Posterior vena cava (tissue), 2 donors: ENCODE data around the gene NXPH1. TPM values are rescaled to one million over a fixed set of nuclear protein-coding genes. Genes with fewer than 3 reads are reported as not detected.

Experiments used
- DNase-seq: peaks from one replicate; pipeline ENCODE4 v3.0.0-alpha.2; 2020; ENCODE audit warnings: low spot score
- intact Hi-C, 2 donors: fragments of 100-400 bp; cut with DNase I; formaldehyde crosslinking; loops; one replicate each; pipeline versions ENCODE4 v1.14.1 to v1.14.2; 2022 to 2023
- total RNA-seq, 2 donors: library from RNA; stranded (reverse); fragmentation: NEBNext Ultra II Directional; extraction: Animal tissue kit (Norgen Biotek cat#: 25700); gene quantifications; one replicate each; pipeline ENCODE4 v1.2.1, GENCODE V29; 2021
- donor health status: DM: yes; HTN: yes; CAD: no.
- donor health status: DM: yes; HTN: yes; CAD: no.

NXPH1 gene
- total RNA-seq, 2 donors from 2014 or later = not detected

DNA sequence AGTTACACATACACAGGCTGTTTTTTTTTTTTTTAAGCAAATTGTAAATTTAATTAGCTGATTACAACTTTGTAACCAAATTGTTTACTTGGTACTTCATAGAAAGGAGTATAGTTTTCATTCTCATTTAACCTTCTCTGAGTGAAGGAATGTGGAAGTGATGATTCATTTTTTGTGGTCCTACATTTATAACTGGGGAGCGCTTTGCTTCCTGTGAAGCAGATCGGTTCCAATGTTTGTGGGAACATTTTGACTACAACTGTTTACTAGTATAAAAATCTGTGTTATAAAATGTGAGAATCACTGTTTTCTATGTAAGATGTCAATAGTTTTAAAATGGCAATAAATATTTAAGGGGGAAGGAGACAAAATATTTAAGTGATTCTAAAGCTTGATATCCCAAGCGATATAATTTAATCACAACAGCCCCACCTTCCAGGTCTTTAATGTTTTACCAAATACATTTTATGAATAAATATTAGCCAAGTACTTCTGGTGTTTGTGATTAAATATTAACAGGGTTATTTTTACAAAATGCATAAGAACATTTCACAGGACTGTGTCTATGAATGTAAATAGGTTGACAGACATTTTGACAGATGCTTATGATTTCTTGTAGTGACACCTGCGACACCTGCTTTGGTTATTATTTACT, 57.1 kb downstream of the NXPH1 start:
- DNase-seq = no peak

DNA sequence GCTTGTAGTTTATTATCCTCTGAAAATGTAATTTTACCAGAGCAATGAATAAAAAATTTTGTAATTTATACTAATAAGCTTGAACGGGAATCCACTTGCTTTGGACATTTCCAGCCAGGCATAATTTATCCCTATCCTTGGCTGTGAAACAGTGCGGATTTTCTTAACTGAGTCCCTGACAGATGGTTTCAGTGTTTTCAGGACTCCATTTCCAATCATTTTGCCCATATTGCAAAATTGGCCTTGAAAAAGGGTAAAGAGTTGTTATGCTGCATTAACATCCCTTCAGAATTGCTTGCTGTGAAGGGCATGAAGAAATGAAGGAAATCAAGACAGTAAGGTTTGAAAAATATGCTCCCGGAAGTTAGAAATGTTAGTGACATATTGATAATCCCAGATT, 57.7 kb downstream of the NXPH1 start:
- no peak for DNase-seq
- intact Hi-C loops = no loop called here

More for the DNA sequence above, 57.1 kb downstream of the NXPH1 start:
- intact Hi-C loops = no loop called here

DNA sequence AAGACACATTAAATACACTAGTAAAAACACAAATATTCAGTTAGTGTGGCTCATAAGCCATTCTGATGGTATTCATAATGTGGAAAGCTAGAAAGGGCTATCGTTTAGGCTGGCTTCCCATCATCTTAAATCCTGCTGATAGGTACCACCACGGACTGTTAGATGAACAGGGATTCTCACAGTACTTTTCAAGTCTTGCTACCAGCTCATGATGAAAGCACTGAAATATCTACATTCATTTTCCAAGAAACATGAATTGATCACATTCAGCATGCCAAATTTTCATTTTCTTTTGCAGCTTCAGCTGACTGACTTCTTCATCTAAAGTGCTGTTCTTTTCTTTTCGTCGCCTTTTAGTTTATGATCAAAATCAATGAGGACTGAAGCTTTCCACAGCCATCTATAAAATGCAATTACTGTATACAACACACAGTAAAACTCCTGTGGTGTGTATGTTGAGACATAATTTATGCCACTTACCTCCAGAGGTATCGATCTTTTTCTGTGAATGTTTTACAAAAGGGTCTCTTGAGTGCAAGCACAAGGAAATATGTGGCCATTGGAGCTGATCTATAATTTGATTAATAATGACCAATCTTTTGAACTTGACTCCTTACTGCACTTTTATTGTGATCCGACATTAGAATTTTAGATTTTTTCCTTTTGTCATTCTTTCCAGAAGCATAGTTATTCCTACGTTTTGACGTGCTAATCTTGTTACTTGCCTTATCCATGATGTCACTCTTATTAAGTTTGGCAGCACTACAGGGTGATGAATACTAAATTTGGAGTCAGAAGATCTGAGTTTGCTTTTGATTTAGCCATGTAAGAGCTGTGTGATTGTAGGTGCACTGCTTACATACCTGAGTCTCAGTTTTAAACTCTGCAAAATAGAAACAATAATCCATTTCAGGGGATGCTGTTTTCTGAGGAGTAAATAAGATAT, 58.4 kb downstream of the NXPH1 start:
- DNase-seq = no peak
- intact Hi-C loops = no loop called here

DNA sequence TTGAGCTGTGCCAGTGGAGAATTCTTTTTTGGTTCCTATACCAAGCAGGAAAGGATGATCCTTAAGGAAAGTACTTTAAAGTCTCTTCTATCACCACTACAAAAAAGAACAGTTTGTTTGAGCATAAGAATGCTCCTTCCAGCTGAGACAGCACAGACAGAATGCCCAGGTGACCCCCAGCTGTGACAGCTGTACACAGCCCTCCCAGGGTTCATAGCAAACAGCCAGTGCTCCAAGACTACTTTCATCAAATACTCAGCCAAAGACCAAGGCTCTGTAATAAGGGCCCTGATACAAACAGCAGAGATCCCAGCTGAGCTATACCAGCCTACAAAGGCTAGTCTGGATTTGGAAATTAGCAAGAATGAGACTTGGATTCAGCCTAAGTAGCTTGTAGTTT, 65.7 kb downstream of the NXPH1 start:
- no peak for DNase-seq
- intact Hi-C loops = no loop called here

DNA sequence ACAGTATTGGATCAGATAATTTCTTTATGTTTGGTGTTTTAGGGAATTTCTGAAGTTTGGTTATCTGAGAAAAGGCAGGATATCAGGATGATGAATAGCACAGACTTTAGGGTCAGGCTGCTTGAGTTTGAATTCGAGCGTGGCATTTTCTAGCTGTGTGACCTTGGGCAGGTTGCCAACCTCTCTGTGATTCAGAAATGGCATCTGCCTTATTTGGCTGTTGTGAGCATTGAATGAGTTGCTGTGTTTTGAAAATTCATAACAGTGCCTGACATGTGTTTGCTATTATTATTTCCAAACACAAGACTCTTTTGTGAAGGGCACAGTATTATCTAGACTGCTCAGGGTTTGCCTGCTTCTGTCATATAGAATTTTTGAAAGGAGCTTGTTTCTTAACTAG, 66.9 kb downstream of the NXPH1 start:
- intact Hi-C loops = loop anchor here in 1 of 2 donors (10.0 kb wide), 1 partner anchor 75 kb away; no protein-coding TSS in a partner anchor
- no peak for DNase-seq

DNA sequence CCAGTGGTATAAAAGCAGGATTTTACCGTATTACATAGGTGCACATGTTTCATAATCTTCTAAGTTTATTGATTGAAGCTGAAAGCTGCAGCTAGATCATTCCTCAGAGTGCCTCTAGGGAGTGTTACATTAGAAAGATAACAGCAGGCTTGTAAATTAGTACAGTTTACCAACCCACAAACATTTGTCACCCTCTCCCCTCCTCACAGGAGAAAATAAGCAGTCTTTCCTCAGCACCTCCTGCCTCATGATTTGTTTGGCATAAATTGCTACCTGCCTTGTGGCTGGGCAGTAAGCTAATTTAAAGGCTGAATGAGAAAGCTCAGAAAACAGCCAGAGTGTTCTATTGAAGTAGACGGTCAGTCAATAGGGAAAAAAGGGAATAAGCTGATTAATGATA, 74.2 kb downstream of the NXPH1 start:
- DNase-seq = no peak
- intact Hi-C loops = loop anchor here in 1 of 2 donors (10.0 kb wide), 1 partner anchor 67 kb away; no protein-coding TSS in a partner anchor

DNA sequence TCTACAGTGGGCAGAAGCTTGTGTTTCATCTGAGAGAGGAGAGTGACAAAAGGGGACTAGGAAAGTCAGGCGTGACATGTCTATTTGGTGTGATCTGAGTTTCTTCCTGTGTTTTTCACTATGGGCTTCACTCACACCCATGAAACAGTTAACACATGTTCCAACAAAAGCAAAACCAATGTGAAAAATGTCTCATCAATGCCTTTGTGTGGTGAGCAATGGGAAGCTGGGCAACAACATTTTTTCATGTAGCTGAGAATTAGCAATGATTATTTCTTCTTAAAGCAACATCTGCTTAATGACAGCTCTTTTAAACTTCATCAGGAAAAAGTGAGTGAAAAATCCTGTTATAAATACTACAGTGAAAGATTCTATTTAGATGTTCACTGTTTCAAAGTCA, 76.2 kb downstream of the NXPH1 start:
- no peak for DNase-seq
- intact Hi-C loops = loop anchor here in 1 of 2 donors (10.0 kb wide), 1 partner anchor 65 kb away; no protein-coding TSS in a partner anchor

DNA sequence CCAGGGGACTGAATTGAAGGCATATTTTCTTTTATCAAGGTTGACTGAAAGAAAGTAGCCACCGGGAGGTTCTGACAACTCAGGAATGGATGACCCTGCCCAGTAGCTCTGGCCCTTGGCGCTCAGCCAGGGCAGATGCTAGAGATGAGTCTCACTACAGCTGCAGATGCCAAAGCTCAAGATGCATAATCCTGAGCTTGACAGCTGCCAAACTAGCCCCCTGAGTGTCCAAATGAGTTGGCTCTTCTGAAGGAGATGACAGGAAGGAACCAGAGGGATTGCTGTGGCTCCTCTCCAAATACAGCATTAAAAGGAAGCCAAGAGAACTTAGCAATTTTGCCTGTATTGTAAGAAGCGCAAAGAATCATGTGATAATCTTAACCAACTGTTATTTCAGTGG, 78.4 kb downstream of the NXPH1 start:
- intact Hi-C loops = no loop called here
- DNase-seq = no peak

DNA sequence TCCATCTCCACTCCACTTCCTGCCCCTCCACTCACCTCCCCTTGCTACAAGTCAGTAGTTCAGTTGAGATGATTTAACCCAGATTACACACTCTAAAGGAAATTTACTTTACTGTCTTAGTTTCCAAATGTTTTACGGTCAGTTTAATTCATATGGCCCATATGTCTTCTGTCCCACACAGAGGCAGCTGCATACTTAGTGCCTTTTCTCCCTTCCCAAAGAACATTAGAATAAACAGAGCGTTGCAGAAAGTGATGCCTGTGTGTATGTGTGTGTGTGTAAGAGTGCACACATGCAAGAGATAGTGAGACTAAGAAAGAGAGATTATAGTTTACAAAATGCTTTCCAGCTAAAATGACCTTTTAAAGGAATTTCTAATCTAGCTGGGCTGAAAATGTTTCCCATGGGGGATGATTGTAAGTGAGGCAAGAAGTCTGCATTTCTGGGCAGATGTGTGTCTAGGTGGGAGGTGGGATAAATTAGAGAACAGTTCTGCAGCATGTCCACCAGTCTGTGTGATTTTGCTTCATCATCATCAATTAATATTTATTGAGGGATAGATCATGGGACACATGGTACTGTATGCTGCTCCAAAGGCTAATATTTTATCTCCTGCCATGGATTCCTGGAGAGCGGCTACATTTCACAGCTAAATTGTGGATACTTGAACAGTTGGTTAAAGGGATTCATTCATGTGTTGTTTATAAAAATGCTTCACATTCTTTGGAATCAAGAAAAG, 81.5 kb downstream of the NXPH1 start:
- DNase-seq = no peak
- intact Hi-C loops = no loop called here

DNA sequence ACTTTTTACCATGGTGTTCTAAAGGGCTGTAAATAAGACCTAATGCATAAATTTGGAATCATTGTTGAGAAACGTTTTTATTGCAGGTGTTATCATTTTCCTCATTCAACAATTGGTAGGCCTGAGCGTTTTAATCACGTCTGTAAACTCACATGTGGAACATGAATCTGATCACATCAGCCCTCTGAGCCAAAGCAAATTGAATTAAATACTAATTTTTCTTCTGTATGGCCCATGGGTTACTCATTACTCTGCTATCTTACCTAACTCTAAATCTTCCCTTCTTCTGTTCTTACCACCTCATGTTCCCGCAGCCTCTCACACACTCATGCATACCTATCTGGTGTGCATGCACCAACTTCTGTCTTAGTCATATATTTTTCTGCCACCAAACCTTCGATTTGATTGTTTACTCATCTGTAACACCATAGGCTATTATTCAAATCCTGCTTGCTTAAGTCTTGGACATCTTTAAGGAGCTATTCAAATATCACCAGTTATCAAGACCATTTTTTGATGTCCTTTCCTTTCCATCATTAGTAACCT, 82.3 kb downstream of the NXPH1 start:
- DNase-seq = no peak
- intact Hi-C loops = no loop called here

DNA sequence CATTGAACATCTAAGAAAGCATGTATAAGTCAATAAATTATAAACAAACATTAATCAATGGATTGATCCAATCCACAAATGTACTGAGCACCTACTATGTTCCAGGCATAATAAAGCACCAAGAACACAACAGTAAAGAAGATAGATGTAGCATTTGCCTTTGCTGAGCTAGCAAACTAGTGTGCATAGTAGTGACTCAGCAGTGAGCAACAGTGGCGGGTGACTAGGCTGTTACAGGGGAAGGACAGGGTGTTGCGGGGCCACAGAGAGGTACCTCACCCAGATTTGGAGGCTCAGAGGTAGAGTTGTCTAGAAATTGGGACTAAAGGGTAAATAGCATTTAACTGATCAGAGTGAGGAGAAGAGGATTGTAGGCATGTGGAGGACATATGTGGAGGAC, 83.6 kb downstream of the NXPH1 start:
- intact Hi-C loops = no loop called here
- no peak for DNase-seq

DNA sequence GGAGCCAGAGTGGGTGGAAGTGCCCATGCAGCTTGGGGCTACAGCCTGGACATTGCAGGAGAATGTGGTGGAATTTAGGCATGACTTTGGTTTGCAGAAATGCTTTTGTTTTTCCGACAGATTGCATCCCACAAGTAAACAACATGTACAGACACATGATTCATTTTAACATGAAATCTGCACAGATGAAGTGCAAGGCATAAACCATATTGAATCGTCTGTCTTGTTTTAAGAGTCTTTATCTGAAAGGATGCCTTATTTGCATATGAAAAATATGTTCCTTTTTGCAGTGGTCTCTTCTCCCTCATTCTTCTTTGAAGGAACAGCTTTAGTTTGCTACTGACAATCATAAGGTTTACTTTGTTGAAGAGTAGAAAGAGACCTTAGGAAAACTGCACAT, 94.9 kb downstream of the NXPH1 start:
- no peak for DNase-seq
- intact Hi-C loops = no loop called here

DNA sequence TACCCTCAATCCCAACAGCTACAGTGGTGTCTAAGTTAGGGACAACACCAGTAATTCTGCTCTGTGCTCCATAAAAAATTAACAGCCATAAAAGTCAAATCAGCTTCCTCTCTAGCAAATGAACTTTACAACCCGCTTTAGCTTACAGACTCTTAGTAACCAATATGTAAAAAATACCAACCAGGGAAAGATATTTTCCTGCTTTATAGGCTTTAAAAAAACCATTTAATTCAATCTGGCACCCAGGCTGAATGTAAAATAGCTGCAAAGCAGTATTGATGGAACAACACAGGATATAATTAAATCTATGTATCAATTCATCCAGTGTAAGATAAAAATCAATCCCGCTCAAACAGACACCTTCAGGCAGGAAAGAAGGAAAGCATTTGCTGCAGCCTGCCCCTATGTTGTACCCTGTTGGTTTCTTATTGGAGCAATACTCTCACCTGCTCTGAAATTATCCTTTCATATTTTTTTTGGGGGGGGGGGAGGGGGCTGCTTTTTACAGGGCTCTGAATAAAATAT, 98.6 kb downstream of the NXPH1 start:
- DNase-seq = no peak
- intact Hi-C loops = no loop called here

DNA sequence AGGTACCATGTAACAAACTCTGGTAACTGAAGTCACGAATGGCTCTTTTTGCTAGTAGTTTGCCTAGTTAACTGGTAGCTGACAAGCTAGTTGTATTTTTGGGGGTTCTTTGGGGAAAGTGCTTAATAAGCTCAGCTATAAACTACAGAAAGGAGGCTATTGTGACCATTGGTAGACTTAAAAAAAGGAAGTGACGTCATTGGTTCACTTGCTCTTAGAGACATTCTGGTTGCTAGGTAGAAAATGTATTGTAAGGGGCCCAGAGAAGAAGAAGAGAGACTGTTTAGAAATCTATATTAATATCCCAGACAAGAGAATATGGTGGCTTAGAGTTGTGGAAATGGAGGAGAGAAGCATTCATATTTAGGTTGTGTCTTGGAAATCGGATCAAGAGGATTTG, 103.0 kb downstream of the NXPH1 start:
- DNase-seq = no peak
- intact Hi-C loops = no loop called here

DNA sequence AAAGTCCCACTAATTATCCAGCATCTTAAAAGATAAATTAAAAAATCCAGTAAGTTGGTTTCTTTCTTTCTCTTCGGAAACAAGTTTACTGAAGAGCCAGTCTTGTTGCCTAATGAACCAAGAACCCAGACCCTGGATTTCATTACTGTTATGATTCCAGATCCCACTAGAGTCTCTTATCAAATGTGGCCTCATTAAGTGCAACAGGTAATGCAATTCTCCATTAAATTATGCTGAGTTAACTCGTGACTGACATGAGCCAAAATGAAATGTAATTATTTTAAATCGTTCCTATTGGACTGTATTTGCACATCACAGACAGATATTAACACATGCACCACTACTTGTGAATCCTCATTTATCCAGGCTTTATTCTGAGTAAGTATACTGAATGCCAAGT, 115.6 kb downstream of the NXPH1 start:
- intact Hi-C loops = no loop called here
- no peak for DNase-seq

DNA sequence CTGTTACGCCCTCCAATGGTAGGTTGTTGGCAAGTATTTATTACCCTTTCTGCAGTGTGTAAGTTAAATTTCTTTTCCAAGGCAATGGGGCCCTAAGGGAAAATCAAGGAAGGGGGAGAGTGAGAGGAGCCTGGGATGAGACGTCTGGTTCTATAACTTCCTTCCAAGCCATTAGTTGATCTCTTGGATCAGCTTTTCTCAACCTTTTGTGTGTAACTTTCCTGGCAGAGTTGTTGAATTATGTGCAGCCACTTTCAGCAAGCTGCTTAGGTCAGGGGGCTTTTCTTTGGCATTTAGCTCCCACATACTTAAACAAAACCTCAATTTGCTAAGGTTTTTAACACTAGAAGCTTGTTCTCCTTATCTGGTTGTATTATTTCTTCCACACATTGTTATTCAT, 127.1 kb downstream of the NXPH1 start:
- no peak for DNase-seq
- intact Hi-C loops = no loop called here

DNA sequence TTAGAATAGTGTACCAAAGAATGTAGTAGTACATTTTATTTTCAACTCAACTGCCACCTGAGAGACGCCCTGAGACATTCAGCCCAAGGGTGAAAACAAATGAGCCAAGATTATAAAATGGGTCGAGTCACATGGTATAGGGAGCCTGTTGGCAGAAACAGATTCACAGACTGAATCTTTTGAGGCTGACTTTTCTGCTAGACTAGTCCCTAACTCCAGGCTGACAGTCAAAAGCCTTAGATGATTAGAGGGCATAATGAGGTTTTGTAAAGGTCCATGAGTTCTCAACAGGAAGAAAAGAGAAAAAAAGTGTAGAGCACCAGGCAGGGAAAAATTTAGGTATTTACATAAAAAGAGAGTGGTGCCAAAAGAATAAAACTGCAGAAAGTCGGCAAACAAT, 128.0 kb downstream of the NXPH1 start:
- no peak for DNase-seq
- intact Hi-C loops = no loop called here

DNA sequence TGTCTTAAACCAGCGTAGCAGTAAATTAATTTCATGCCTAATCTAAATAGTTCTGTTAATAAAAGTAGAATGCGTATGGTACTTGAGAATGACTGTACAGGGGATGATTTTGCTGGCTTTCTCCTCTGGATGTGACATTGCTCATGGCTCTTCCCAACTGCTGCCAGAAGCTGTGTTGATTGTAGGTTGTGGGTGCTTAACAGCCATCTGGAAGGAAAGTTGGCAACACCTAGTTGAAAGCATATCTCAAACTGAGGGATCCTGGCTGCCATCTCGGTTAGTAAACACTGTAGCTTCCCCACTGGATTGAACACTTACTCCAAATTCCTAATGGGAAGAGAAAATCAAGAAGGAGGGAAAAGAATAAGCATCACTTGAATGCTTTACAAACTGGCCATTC, 130.9 kb downstream of the NXPH1 start:
- intact Hi-C loops = no loop called here
- no peak for DNase-seq

DNA sequence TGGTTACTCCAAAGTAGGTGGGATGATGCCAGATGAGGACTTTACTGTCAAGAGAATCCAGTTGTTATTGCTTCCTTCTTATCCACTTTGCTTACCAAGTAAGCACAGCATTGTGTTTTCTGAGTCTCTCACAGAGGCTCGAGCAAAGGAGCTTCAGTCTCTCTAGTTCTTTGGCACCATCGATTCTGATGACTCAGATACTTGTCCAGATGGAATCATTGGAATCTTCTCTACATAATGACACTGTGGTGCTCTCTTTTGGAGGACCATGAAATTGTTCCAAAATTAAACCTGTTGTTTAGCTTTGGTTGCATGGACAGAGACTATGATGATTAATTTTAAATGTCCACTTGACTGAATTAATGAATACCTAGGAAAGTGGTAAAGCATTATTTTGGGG, 132.6 kb downstream of the NXPH1 start:
- no peak for DNase-seq
- intact Hi-C loops = no loop called here
